Bronchus fibroblast of lung (primary cell): Measurements from ENCODE around the gene SLC22A16. TPM values are rescaled to one million over a fixed set of nuclear protein-coding genes. Genes with fewer than 3 reads are reported as not detected.

Source experiments
- total RNA-seq: library from RNA; depleted of rRNA; stranded (reverse); fragments of >200 nt; gene quantifications from 2 replicates; pipeline ENCODE4 v1.2.3, GENCODE V29; 2015

SLC22A16 gene, protein sequence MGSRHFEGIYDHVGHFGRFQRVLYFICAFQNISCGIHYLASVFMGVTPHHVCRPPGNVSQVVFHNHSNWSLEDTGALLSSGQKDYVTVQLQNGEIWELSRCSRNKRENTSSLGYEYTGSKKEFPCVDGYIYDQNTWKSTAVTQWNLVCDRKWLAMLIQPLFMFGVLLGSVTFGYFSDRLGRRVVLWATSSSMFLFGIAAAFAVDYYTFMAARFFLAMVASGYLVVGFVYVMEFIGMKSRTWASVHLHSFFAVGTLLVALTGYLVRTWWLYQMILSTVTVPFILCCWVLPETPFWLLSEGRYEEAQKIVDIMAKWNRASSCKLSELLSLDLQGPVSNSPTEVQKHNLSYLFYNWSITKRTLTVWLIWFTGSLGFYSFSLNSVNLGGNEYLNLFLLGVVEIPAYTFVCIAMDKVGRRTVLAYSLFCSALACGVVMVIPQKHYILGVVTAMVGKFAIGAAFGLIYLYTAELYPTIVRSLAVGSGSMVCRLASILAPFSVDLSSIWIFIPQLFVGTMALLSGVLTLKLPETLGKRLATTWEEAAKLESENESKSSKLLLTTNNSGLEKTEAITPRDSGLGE
- total RNA-seq: 0.15 and 0.17 TPM in 2 replicates

DNA sequence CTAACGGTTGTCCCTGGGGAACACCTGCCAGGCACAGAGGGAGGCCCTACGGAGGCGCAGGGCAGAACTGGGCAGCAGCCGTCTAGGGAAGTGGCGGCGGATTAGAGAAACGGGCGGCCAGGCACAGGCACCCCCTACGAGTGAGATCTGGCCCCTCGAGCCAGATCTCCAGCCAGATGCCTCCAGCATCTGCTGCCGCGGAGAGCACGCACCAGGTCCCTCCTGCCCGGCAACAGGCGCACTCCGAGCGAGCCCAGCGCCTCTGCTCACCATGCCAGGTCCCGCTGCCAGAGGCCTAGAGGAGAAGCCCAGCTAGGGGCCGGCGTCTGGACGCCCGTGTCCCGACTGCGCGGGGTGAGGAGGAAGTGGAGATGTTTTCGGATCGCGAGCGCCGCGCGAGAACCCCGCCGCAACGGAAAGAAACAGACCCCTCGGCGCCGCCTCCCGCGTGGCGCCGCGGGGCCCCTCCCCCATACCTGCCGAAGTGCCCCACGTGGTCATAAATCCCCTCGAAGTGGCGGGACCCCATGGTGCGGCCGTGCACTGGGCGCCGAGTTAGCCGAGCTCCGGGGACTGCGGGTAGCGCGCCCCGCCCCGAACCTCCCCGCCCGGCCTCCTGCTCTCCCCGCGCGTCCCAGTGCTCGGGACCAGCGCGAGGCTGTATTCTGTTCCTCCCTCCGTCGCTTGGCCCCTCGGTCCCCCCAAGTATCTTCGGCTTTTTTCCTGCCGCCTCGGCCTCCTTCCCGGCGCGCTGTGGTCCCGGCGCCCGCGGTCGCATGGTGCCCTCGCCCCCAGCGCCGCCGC, at the start of gene SLC22A16:
Gene SLC22A16 (minus strand): TSS at position 568 of the 804 bp plus-strand sequence. CDS start 39 bp downstream, at position 529.

DNA sequence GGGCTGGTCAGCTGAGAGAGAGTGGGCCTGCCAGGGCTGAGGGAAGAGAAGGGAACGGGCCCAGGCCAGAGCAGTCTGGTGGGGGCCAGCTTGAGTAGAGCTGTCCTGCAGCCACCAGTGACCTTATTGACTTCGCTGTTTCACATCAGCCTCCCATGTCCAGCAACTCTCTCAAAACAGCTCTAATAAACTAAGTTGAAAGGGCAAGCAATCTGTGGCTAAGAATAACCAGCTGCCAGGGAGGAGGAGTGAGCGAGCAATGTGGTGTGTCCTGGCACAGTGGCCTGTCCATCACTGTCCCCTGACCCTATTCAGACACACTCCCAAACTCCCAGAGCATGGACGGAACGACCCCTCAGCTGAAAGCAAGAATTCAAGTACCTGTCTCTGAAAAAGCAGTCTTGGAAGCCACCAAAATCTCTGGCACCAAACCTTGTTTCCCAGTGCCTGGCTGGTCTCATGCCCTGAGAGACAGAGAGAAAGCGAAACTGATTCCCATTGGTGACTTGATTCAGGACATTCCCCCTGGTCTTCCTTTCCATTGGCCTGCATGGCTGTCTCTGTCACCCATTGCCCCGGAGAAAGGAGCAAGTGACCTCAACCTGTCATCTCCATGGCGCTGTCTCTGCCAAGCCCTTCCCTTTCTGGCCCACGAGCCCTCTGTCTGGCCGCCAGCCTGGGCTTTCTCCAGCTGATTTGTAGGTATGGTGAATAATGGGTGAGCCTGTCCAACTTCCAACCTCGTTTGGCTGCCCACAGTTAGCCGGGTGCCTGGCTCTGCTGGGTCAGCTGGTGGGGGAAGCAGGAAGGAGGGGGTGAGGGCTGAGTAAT, 61.1 kb downstream of the SLC22A16 start, which contains the start of gene DDO:
Gene DDO (minus strand): TSS at position 490 of the 831 bp plus-strand sequence. CDS start 2,113 bp downstream, outside the sequence.

Other genes starting within 250 kb of the SLC22A16 start
- gene METTL24, start 118.3 kb downstream of the SLC22A16 start, total RNA-seq: not detected in 2 replicates
- gene DDO, start 61.0 kb downstream of the SLC22A16 start, total RNA-seq: 0.17 and 0.74 TPM in 2 replicates